ENCODE measurements around the gene P3H3. TPM values are rescaled to one million over a fixed set of nuclear protein-coding genes. Genes with fewer than 3 reads are reported as not detected.
"Not testable (repeated sequence)": the region's sequence is repeated elsewhere in the genome, so short reads cannot be mapped to it uniquely, and the experiment has no call there.

The P3H3 gene
- total RNA-seq, 4 donors from 2014 or later = 27.4 to 90.1 (median 59.9) TPM

- Histone ChIP-seq H3K27me3 (no peaks in the 10 kb centered on the region), H3K36me3 (no peaks in the 10 kb centered on the region), H3K4me3 (peak within 1 kb of the TSS; percentile 79 to 96), H3K4me1 (peaks cover 10 to 22% of the 10 kb centered on the region in 2 donors), H3K9me3 (no peaks in the 10 kb centered on the region), H3K27ac (peak within 1 kb of the TSS; percentile 84 to 88)
- intact Hi-C loops (cut with DNase I; ENCODE audit: low total_unique reads) = no loop called here
- DNase-seq = peak; percentile 98 to 99
- TF ChIP-seq POLR2A (IDR thresholded peaks at IDR 0.05) (peak; percentile 43 to 76), CTCF (IDR thresholded peaks at IDR 0.05) (peak in 2 of 4 experiments; percentile 13 to 30)
These were observed 45.1 kb downstream of the P3H3 start, which contains the start of gene SPSB2 for GRCh38 chr12:6873094-6874014. Gene SPSB2, minus strand, starts transcription at chr12:6873303. Its CDS starts 402 bp downstream, at chr12:6872901.

- Histone ChIP-seq H3K27ac (peak overlapping the region; percentile 84 to 88), H3K4me1 (peaks cover 8 to 16% of the 10 kb centered on the region in 2 donors), H3K4me3 (peak overlapping the region in 1 of 2 donors; percentile 79)
- intact Hi-C loops (cut with DNase I; ENCODE audit: low total_unique reads); H3K27me3 ChIP-seq; DNase-seq; H3K36me3 ChIP-seq; H3K9me3 ChIP-seq: not testable (repeated sequence)
These were observed 45.8 kb downstream of the P3H3 start for GRCh38 chr12:6874015-6874368.

- intact Hi-C loops (cut with DNase I; ENCODE audit: low total_unique reads); H3K4me3 ChIP-seq; H3K36me3 ChIP-seq; H3K4me1 ChIP-seq; H3K9me3 ChIP-seq; H3K27me3 ChIP-seq; H3K27ac ChIP-seq; DNase-seq: not testable (repeated sequence)
These were observed 51.6 kb downstream of the P3H3 start for GRCh38 chr12:6879824-6880223.

- TF ChIP-seq POLR2A (IDR thresholded peaks at IDR 0.05) (no peak), CTCF (IDR thresholded peaks at IDR 0.05) (no peak)
- intact Hi-C loops (cut with DNase I; ENCODE audit: low total_unique reads) = no loop called here
- no peaks in the 10 kb centered on the region for H3K27me3 ChIP-seq
- no peak overlapping the region for H3K4me3 ChIP-seq
- no peaks in the 10 kb centered on the region for H3K4me1 ChIP-seq
- DNase-seq = no peak
- H3K27ac ChIP-seq = no peak overlapping the region
- no peaks in the 10 kb centered on the region for H3K36me3 ChIP-seq
- H3K9me3 ChIP-seq = no peaks in the 10 kb centered on the region
These were observed 55.0 kb downstream of the P3H3 start for GRCh38 chr12:6883252-6883651.

GRCh38 chr12:6883683-6884082, 55.5 kb downstream of the P3H3 start:
- H3K9me3 ChIP-seq = no peaks in the 10 kb centered on the region
- DNase-seq = no peak
- H3K27ac ChIP-seq = no peak overlapping the region
- intact Hi-C loops (cut with DNase I; ENCODE audit: low total_unique reads) = no loop called here
- no peaks in the 10 kb centered on the region for H3K27me3 ChIP-seq
- no peak overlapping the region for H3K4me3 ChIP-seq
- TF ChIP-seq POLR2A (IDR thresholded peaks at IDR 0.05) = no peak
- TF ChIP-seq CTCF (IDR thresholded peaks at IDR 0.05) = no peak
- H3K4me1 ChIP-seq = no peaks in the 10 kb centered on the region
- no peaks in the 10 kb centered on the region for H3K36me3 ChIP-seq

- Histone ChIP-seq H3K4me1 (no peaks in the 10 kb centered on the region), H3K27me3 (no peaks in the 10 kb centered on the region), H3K4me3 (no peak overlapping the region), H3K27ac (no peak overlapping the region), H3K9me3 (no peaks in the 10 kb centered on the region), H3K36me3 (no peaks in the 10 kb centered on the region)
- no peak for DNase-seq
- TF ChIP-seq CTCF (IDR thresholded peaks at IDR 0.05) (no peak), POLR2A (IDR thresholded peaks at IDR 0.05) (no peak)
- intact Hi-C loops (cut with DNase I; ENCODE audit: low total_unique reads) = no loop called here
These were observed 56.3 kb downstream of the P3H3 start for GRCh38 chr12:6884539-6884938.

- H3K27ac ChIP-seq; H3K36me3 ChIP-seq; H3K4me1 ChIP-seq; H3K27me3 ChIP-seq; H3K4me3 ChIP-seq; DNase-seq; H3K9me3 ChIP-seq; intact Hi-C loops (cut with DNase I; ENCODE audit: low total_unique reads): not testable (repeated sequence)
These were observed 58.2 kb downstream of the P3H3 start for GRCh38 chr12:6886206-6886999.

All from uterus (tissue), 4 donors.